ENCODE data around the gene HIVEP1. TPM values are rescaled to one million over a fixed set of nuclear protein-coding genes. Genes with fewer than 3 reads are reported as not detected.

HIVEP1 gene
- total RNA-seq, 2 experiments from 2014 or later = 22.1 to 22.6 TPM

- ChIA-PET POLR2A (interaction anchor here (0.6 to 1.0 kb wide), 2 partner anchors 11 to 19 kb away, joined by 3 read pairs; no protein-coding TSS in a partner anchor), CTCF (ENCODE audit: unreplicated experiment) (no interaction called here)
- Histone ChIP-seq H2AFZ (ENCODE audit: low read length) (no peak overlapping the region; the same call in 1 of the 2 replicates), H3K4me1 (ENCODE audit: insufficient read depth, low read length, poor library complexity, severe bottlenecking) (peaks cover 45% of the 10 kb centered on the region), H3K36me3 (ENCODE audit: insufficient read depth, low read length) (peaks cover 7% of the 10 kb centered on the region), H3K79me2 (ENCODE audit: insufficient read depth, low read depth, low read length) (peaks cover 43% of the 10 kb centered on the region; the same call in 1 of the 2 replicates), H3K27ac (ENCODE audit: low read depth, low read length, poor library complexity, severe bottlenecking) (no peak overlapping the region), H4K20me1 (ENCODE audit: insufficient read depth, low read length) (peaks cover 3% of the 10 kb centered on the region; the same call in 1 of the 2 replicates), H3K4me2 (ENCODE audit: low read length) (peak overlapping the region; percentile 70), H3K9me2 (ENCODE audit: insufficient read depth, low read length) (no peaks in the 10 kb centered on the region), H3K4me3 (ENCODE audit: low read depth, low read length, poor library complexity, severe bottlenecking) (peak overlapping the region; percentile 61), H3K9me3 (ENCODE audit: low read length) (no peaks in the 10 kb centered on the region)
- intact Hi-C loops (cut with micrococcal nuclease; ENCODE audit: unreplicated experiment) = no loop called here
- BruUV-seq (replicated peaks) = no TSS peak
- peak; percentile 66 for DNase-seq (ENCODE audit: low spot score)
- no peak for TF ChIP-seq EZH2phosphoT487 (IDR thresholded peaks at IDR 0.05; ENCODE audit: borderline replicate concordance, low read depth, low read length)
Observed at GRCh38 chr6:12060780-12061609, 48.9 kb downstream of the HIVEP1 start.

GRCh38 chr6:12062605-12063004 is 50.5 kb downstream of the HIVEP1 start:
- H3K36me3 ChIP-seq (ENCODE audit: insufficient read depth, low read length) = peaks cover 7% of the 10 kb centered on the region; the same call in 1 of the 2 replicates
- TF ChIP-seq CTCF (conservative IDR thresholded peaks at IDR 0.05; ENCODE audit: low read length) = no peak
- no peak for TF ChIP-seq EZH2phosphoT487 (IDR thresholded peaks at IDR 0.05; ENCODE audit: borderline replicate concordance, low read depth, low read length)
- no TSS peak for BruUV-seq (replicated peaks)
- ChIA-PET CTCF (ENCODE audit: unreplicated experiment) (no interaction called here), POLR2A (interaction anchor here (0.6 to 1.0 kb wide), 3 partner anchors 32 to 467 kb away, joined by 3 to 4 read pairs (median 4); no protein-coding TSS in a partner anchor)
- H3K9me2 ChIP-seq (ENCODE audit: insufficient read depth, low read length) = no peaks in the 10 kb centered on the region
- no peak for DNase-seq (ENCODE audit: low spot score)
- H3K9me3 ChIP-seq (ENCODE audit: low read length) = no peaks in the 10 kb centered on the region
- H3K79me2 ChIP-seq (ENCODE audit: insufficient read depth, low read depth, low read length) = peaks cover 38% of the 10 kb centered on the region; the same call in 1 of the 2 replicates
- no peak overlapping the region for H3K4me3 ChIP-seq (ENCODE audit: low read depth, low read length, poor library complexity, severe bottlenecking)
- no peak overlapping the region for H2AFZ ChIP-seq (ENCODE audit: low read length)
- peaks cover 3% of the 10 kb centered on the region; the same call in 1 of the 2 replicates for H4K20me1 ChIP-seq (ENCODE audit: insufficient read depth, low read length)
- peaks cover 48% of the 10 kb centered on the region for H3K4me1 ChIP-seq (ENCODE audit: insufficient read depth, low read length, poor library complexity, severe bottlenecking)
- no peak overlapping the region for H3K4me2 ChIP-seq (ENCODE audit: low read length)
- intact Hi-C loops (cut with micrococcal nuclease; ENCODE audit: unreplicated experiment) = no loop called here
- no peak overlapping the region for H3K27ac ChIP-seq (ENCODE audit: low read depth, low read length, poor library complexity, severe bottlenecking)

- DNase-seq (ENCODE audit: low spot score) = no peak
- no peak overlapping the region for H3K27ac ChIP-seq (ENCODE audit: low read depth, low read length, poor library complexity, severe bottlenecking)
- CTCF ChIA-PET (ENCODE audit: unreplicated experiment) = no interaction called here
- peaks cover 33% of the 10 kb centered on the region; the same call in 1 of the 2 replicates for H3K79me2 ChIP-seq (ENCODE audit: insufficient read depth, low read depth, low read length)
- H2AFZ ChIP-seq (ENCODE audit: low read length) = no peak overlapping the region
- peaks cover 41% of the 10 kb centered on the region for H3K4me1 ChIP-seq (ENCODE audit: insufficient read depth, low read length, poor library complexity, severe bottlenecking)
- no TSS peak for BruUV-seq (replicated peaks)
- no peak for TF ChIP-seq CTCF (conservative IDR thresholded peaks at IDR 0.05; ENCODE audit: low read length)
- TF ChIP-seq EZH2phosphoT487 (IDR thresholded peaks at IDR 0.05; ENCODE audit: borderline replicate concordance, low read depth, low read length) = no peak
- H3K9me2 ChIP-seq (ENCODE audit: insufficient read depth, low read length) = no peaks in the 10 kb centered on the region
- POLR2A ChIA-PET = interaction anchor here (0.6 to 1.2 kb wide), 2 partner anchors 11 to 1538 kb away, joined by 4 to 5 read pairs; no protein-coding TSS in a partner anchor
- intact Hi-C loops (cut with micrococcal nuclease; ENCODE audit: unreplicated experiment) = no loop called here
- H3K4me3 ChIP-seq (ENCODE audit: low read depth, low read length, poor library complexity, severe bottlenecking) = no peak overlapping the region
- peaks cover 4% of the 10 kb centered on the region; the same call in 1 of the 2 replicates for H3K36me3 ChIP-seq (ENCODE audit: insufficient read depth, low read length)
- H4K20me1 ChIP-seq (ENCODE audit: insufficient read depth, low read length) = peaks cover 3% of the 10 kb centered on the region; the same call in 1 of the 2 replicates
- no peaks in the 10 kb centered on the region for H3K9me3 ChIP-seq (ENCODE audit: low read length)
- H3K4me2 ChIP-seq (ENCODE audit: low read length) = peak overlapping the region; percentile 39; the same call in 1 of the 2 replicates
Observed at GRCh38 chr6:12064131-12064530, 52.0 kb downstream of the HIVEP1 start.
